Heart left ventricle (tissue), 16 donors: ENCODE data around the gene AFF1. TPM values are rescaled to one million over a fixed set of nuclear protein-coding genes. Genes with fewer than 3 reads are reported as not detected.

ENCODE experiments used
- ATAC-seq, 4 donors: fragments of 200-7000 bp; cut with Tn5 transposase; one replicate each; pipeline ENCODE4 v1.9.1; 2020 to 2022; ENCODE audit warnings: moderate library complexity in 4 of 4, mild to moderate bottlenecking in 3 of 4, moderate number of reproducible peaks in 1 of 4
- DNase-seq, 5 donors: peaks; one replicate each; pipeline ENCODE4 v3.0.0-alpha.2; 2020
- H3K27ac ChIP-seq, 12 donors: fragments of 200-600 bp; sonication (generic) in 4 of 12; one replicate each; pipeline versions ENCODE4 v1.5.0 to v1.8.0; 2016 to 2022; ENCODE audit warnings: mild to moderate bottlenecking in 2 of 12
- H3K27me3 ChIP-seq, 9 donors: fragments of 200-600 bp; sonication (generic) in 2 of 9; one replicate each; pipeline versions ENCODE4 v1.5.1 to v1.8.0; 2016 to 2022; ENCODE audit warnings: mild to moderate bottlenecking in 3 of 9
- H3K36me3 ChIP-seq, 9 donors: fragments of 200-600 bp; sonication (generic) in 2 of 9; one replicate each; pipeline versions ENCODE4 v1.5.0 to v1.8.0; 2018 to 2022; ENCODE audit warnings: mild to moderate bottlenecking in 2 of 9
- H3K4me1 ChIP-seq, 12 donors: fragments of 200-600 bp; sonication (generic) in 4 of 12; one replicate each; pipeline versions ENCODE4 v1.5.0 to v1.8.0; 2016 to 2022; ENCODE audit warnings: mild to moderate bottlenecking in 3 of 12
- H3K4me3 ChIP-seq, 12 donors: fragments of 200-600 bp; sonication (generic) in 4 of 12; one replicate each; pipeline versions ENCODE4 v1.5.0 to v1.8.0; 2017 to 2022; ENCODE audit warnings: mild to moderate bottlenecking in 9 of 12, moderate library complexity in 4 of 12
- H3K9me3 ChIP-seq, 12 donors: fragments of 200-600 bp; sonication (generic) in 4 of 12; one replicate each; pipeline versions ENCODE4 v1.5.0 to v1.8.0; 2016 to 2022; ENCODE audit warnings: mild to moderate bottlenecking in 1 of 12
- CTCF ChIP-seq, 12 donors: fragments of 200-600 bp; sonication (generic) in 4 of 12; IDR thresholded peaks; one replicate each; pipeline versions ENCODE4 v1.5.0 to v1.8.0; 2018 to 2022; ENCODE audit warnings: antibody characterized with exemption in 12 of 12, mild to moderate bottlenecking in 5 of 12
- POLR2A ChIP-seq, 2 donors: fragments of 450-650 bp; IDR thresholded peaks; one replicate each; pipeline ENCODE4 v1.6.1; 2017; ENCODE audit warnings: antibody characterized with exemption in 2 of 2, mild to moderate bottlenecking in 2 of 2, moderate library complexity in 2 of 2
- WGBS, 4 donors: extraction: QIAGEN DNeasy Blood & Tissue Kit in 2 of 4; methylation state at CpG; one replicate each; pipeline versions ENCODE4 v1.1.5 to v1.1.7; 2013 to 2018; 5-methylcytosine and 5-hydroxymethylcytosine counted together
- intact Hi-C, 10 donors: fragments of 100-400 bp; cut with DNase I; formaldehyde crosslinking; loops; one replicate each; pipeline versions ENCODE4 v1.11.1 to v1.14.2; 2022
- polyA plus RNA-seq, 2 donors: library from polyadenylated mRNA; stranded (reverse); fragments of 200-250 nt; gene quantifications; one replicate each; pipeline ENCODE4 v1.2.3, GENCODE V29; 2013
- total RNA-seq, 9 donors: library from RNA; depleted of rRNA in 2 of 9; stranded (reverse); fragments of >200 nt in 2 of 9; fragmentation: NEBNext Ultra II Directional in 3 of 9; extraction: Animal tissue kit (Norgen Biotek cat#: 25700) in 3 of 9; gene quantifications; one replicate each; pipeline versions ENCODE4 v1.1.0 to v1.2.4, GENCODE V29; 2016 to 2023
- donor health status: ischemic (EF 13 %, LVEDD 7.1; RV severe dilation, severe dysfunction).
- donor health status: healthy with polysubstance abuse.
- donor health status: DM: no; HTN: yes; CAD: no.
- donor health status: DM: no; HTN: no; CAD: no.
- donor health status: ischemic (EF 25% LVEDD 6.9; RV normal size, moderate dysfunction).
- donor health status: ischemic (EF 25% LVEDD 5.7; RV mildly dilated, moderate dysfunction).
- donor health status: healthy.
- donor health status: DM: yes; HTN: yes; CAD: no.
- donor health status: ischemic (EF 35%, LVEDD 5.7; RV mildly dilated, moderate dysfunction).
- donor health status: nonischemic (EF 11% LVEDD 7.7; RV severe dilation, severe dysfunction).
- donor health status: DM: yes; HTN: yes; CAD: no.
- donor health status: PGD.
- donor health status: ischemic (EF 29% LVEDD 5.4; RV normal size, mild dysfunction).
- donor health status: nonischemic (EF 23%, LVEDD 6.1; RV moderate dilation, normal function).

The AFF1 gene
- total and polyA plus RNA-seq, 11 donors = 51.8 to 96.5 (median 72.8) TPM

- Histone ChIP-seq H3K4me3 (no peak overlapping the region), H3K27me3 (no peaks in the 10 kb centered on the region), H3K9me3 (no peaks in the 10 kb centered on the region), H3K27ac (peak overlapping the region in 2 of 12 donors; percentile 13 to 53), H3K4me1 (peaks cover 0 to 48% (median 21%) of the 10 kb centered on the region in 12 donors), H3K36me3 (peaks cover 0 to 27% (median 3%) of the 10 kb centered on the region in 9 donors)
- ATAC-seq (no peak), DNase-seq (no peak)
- TF ChIP-seq CTCF (IDR thresholded peaks at IDR 0.05) = no peak
- no peak for TF ChIP-seq POLR2A (IDR thresholded peaks at IDR 0.05)
- 12 to 31% (median 17%) methylated on average over 1 of the region's 1 CpG for WGBS, 4 donors
- intact Hi-C loops = loop anchor here in 1 of 10 donors (5.0 kb wide), 1 partner anchor 35 kb away; no protein-coding TSS in a partner anchor
These were observed 12.8 kb downstream of the AFF1 start for GRCh38 chr4:86947501-86948120.

- no peak overlapping the region for H3K27ac ChIP-seq
- H3K4me3 ChIP-seq = no peak overlapping the region
- ATAC-seq (no peak), DNase-seq (no peak)
- TF ChIP-seq CTCF (IDR thresholded peaks at IDR 0.05) (no peak), POLR2A (IDR thresholded peaks at IDR 0.05) (no peak)
- no peaks in the 10 kb centered on the region for H3K27me3 ChIP-seq
- intact Hi-C loops = loop anchor here in 1 of 10 donors (5.0 kb wide), 1 partner anchor 34 kb away; no protein-coding TSS in a partner anchor
- 82 to 99% (median 88%) methylated on average over 1 of the region's 1 CpG for WGBS, 4 donors
- no peaks in the 10 kb centered on the region for H3K9me3 ChIP-seq
- H3K36me3 ChIP-seq = peaks cover 0 to 27% (median 3%) of the 10 kb centered on the region in 9 donors
- peaks cover 0 to 45% (median 20%) of the 10 kb centered on the region in 12 donors for H3K4me1 ChIP-seq
These were observed 13.5 kb downstream of the AFF1 start for GRCh38 chr4:86948276-86948675.

GRCh38 chr4:86950831-86951525 lies 16.2 kb downstream of the AFF1 start:
- no peaks in the 10 kb centered on the region for H3K27me3 ChIP-seq
- ATAC-seq = no peak
- WGBS, 4 donors = 56 to 72% (median 64%) methylated on average over 10 of the region's 10 CpGs
- DNase-seq = no peak
- TF ChIP-seq POLR2A (IDR thresholded peaks at IDR 0.05) (no peak), CTCF (IDR thresholded peaks at IDR 0.05) (no peak)
- H3K9me3 ChIP-seq = no peaks in the 10 kb centered on the region
- H3K4me3 ChIP-seq = no peak overlapping the region
- peaks cover 0 to 27% (median 16%) of the 10 kb centered on the region in 12 donors for H3K4me1 ChIP-seq
- no peak overlapping the region for H3K27ac ChIP-seq
- intact Hi-C loops = no loop called here
- H3K36me3 ChIP-seq = peaks cover 0 to 34% (median 4%) of the 10 kb centered on the region in 9 donors

GRCh38 chr4:86955888-86956451 lies 21.2 kb downstream of the AFF1 start:
- TF ChIP-seq POLR2A (IDR thresholded peaks at IDR 0.05) = no peak
- no peak for TF ChIP-seq CTCF (IDR thresholded peaks at IDR 0.05)
- intact Hi-C loops = no loop called here
- no peak for ATAC-seq

More at GRCh38 chr4:86955888-86956451, 21.2 kb downstream of the AFF1 start:
- Histone ChIP-seq H3K4me1 (peaks cover 0 to 46% (median 14%) of the 10 kb centered on the region in 12 donors), H3K4me3 (no peak overlapping the region), H3K27me3 (no peaks in the 10 kb centered on the region), H3K36me3 (peaks cover 0 to 15% (median 0%) of the 10 kb centered on the region in 9 donors), H3K9me3 (no peaks in the 10 kb centered on the region), H3K27ac (no peak overlapping the region)
- no peak for DNase-seq
